GM21619 (cell line): ENCODE data around the gene SLC25A5.
"Not testable (repeated sequence)": the region's sequence is repeated elsewhere in the genome, so short reads cannot be mapped to it uniquely, and the experiment has no call there.

Experiments used
- ATAC-seq: cut with Tn5 transposase; IDR thresholded peaks from one replicate; pipeline ENCODE4 v1.9.1; 2021; ENCODE audit not compliant: unreplicated experiment

The SLC25A5 gene

GRCh38 chrX:119502727-119503483, 34.7 kb downstream of the SLC25A5 start:
- ATAC-seq, result no peak

DNA sequence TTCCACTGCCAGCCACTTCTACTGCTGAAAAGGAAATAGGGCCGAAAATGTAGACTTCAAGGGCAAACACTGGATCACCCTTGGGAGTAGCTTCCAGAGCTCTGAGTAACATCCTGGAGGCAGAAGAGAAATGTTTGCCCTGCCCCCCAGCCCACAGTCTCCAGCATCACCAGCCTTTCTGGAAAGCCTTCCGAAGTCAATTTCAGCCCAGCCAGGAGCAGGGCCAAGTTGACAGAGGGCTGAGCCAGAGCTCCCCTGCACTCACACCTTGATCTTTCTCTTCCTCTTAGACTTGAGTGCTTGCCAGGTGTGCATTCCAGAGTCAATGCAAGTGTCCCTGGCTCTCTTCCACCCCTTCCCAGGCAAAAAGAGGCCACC, 35.2 kb downstream of the SLC25A5 start:
- no peak for ATAC-seq

GRCh38 chrX:119505145-119505544, 36.9 kb downstream of the SLC25A5 start:
- ATAC-seq, result not testable (repeated sequence)

- no peak for ATAC-seq
Measured at GRCh38 chrX:119505945-119506344, 37.7 kb downstream of the SLC25A5 start.

DNA sequence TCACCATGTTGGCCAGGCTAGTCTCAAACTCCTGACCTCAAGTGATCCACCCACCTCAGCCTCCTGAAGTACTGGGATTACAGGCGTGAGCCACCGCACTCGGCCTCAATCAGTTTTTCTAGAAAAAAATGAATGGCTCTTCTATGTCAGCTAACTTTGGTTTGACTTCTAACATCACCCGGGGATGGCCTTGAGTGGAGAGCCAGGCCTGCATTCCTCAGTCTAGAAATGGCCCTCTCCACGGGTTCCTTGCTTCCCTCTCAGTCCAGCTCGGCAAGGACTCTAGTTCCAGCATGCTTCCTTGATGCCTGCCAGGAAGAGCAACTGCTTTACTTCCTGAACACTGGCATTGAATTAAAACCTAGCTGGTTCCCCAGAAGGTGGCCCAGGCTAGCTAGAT, 39.0 kb downstream of the SLC25A5 start:
- no peak for ATAC-seq

DNA sequence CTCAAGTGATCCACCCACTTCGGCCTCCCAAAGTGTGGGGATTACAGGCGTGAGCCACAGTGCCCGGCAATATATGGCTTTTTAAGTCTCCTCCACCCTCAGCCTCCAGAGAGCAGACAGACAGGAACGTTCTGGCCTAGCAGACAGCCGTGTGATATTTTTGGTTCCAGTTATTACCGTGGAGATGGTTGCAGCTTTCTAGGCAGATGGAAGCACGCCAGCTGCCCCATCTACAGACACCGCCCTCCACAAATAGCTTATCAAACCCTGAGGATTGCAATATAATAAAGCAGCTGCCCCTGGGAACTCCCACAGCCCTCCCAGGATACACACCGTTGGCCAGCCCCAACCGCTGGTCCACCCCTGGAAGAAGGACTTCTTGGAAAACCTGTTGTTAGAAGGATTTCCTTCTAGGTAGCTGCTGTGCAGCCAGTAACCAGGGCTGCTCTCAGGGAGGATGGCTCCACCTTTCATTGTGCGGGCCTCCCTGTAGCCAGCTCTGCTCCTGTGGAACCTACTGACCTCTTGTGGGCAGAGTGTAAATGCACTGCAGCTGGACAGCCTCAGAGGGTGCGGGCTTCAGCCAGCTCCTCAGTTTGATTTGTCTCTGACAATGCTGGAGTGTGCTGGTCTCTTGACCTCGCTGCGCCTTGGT, 44.0 kb downstream of the SLC25A5 start:
- peak; percentile 70 for ATAC-seq

DNA sequence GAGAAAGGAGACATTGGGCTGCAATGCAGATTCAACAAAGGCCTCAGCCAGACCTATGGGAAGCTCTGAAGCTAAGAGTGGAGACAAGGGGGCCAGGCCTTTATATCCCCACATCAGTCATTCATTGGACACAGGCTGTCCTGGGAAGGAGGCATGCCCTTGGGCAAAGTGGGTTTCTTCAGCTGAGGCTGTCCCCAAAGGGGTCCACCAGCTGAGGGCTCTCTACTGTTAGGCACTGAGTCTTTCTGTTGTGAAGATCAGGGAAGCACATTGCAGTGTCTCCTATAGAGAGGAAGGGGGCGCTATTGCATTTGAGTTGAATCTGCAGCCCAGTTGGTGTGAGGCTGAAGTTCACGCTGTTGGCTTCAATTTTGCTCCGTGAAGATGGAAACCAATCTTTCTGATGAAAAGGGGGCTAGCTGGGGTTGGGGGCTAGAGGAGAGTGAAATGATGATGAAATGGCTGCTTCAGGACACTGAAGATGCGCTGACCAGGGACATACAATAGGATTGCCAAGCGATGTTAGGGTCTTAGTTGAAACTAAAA, 48.0 kb downstream of the SLC25A5 start:
- peak; percentile 56 for ATAC-seq

- no peak for ATAC-seq
Measured at GRCh38 chrX:119518371-119518770, 50.1 kb downstream of the SLC25A5 start.
